HS-27A (cell line): Measurements from ENCODE around the gene BLOC1S3.

Experiments
- DNase-seq: peaks from one replicate; pipeline ENCODE4 v3.0.0-alpha.2; 2012; ENCODE audit warnings: low read depth, missing footprints

The BLOC1S3 gene

DNA sequence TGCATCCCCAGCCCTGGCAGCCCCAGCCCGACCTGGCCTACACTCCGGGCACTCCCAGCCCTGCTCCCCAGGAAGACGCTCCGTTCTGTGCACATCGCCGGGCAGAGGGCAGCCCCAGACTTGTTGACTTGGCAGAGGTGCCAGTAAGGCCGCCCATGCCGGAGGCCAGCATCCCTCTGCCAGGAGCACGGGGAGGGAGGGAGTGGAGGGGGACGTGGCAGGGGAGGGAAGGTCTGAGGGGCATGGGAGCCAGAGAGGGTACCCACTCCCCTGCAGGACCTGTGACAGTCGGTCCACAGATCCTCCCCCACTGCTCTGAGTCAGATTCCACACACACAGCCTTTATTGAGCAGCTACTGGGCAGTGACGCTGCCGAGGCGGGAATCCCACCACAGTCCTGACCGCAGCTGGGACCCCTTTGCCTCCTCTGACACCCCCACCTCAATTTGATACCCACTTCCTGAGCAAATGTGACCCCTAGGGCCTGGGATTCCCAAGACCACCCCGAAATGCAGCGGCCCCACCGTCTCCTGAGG is 15.9 kb upstream of the BLOC1S3 start:
- DNase-seq: no peak

- DNase-seq: no peak
Observed at GRCh38 chr19:45163156-45163555, 15.4 kb upstream of the BLOC1S3 start.

DNA sequence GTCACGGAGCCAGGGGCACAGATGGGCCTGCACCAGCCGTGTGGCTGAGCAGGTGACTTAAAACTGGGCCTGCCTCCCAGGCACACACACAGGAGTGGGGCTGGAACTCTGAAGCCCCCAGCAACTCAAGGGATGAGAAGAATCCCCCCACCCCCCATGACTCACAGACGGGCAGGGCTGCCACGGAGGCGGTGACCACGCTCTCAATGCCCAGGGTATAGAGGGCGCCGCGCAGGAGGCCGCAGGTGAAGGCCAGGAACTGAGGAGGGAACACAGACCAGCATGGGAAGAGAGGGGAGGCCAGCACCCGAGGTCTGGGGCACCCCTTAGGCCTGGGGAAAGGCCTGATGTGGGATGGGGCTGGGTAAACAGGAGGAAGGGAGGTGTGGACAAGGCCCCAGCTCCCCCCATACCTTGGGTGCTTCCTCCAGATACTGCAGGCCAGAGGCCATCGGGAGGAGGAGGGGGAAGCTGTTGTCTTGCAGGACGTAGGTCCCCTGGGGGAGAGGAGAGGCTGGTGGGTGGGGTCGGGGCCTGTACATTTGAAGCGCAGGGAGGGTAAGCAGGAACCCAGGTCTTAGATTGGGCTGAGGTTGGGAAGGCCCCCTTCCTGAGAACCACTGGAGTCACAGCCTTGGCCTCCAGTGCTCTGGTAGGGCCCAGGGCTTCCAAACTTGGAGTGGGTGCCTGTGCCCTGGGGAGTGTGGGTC is 14.7 kb upstream of the BLOC1S3 start:
- no peak for DNase-seq

GRCh38 chr19:45164577-45165335 is 13.8 kb upstream of the BLOC1S3 start:
- no peak for DNase-seq

GRCh38 chr19:45166723-45167252 is 11.8 kb upstream of the BLOC1S3 start:
- DNase-seq: no peak

DNA sequence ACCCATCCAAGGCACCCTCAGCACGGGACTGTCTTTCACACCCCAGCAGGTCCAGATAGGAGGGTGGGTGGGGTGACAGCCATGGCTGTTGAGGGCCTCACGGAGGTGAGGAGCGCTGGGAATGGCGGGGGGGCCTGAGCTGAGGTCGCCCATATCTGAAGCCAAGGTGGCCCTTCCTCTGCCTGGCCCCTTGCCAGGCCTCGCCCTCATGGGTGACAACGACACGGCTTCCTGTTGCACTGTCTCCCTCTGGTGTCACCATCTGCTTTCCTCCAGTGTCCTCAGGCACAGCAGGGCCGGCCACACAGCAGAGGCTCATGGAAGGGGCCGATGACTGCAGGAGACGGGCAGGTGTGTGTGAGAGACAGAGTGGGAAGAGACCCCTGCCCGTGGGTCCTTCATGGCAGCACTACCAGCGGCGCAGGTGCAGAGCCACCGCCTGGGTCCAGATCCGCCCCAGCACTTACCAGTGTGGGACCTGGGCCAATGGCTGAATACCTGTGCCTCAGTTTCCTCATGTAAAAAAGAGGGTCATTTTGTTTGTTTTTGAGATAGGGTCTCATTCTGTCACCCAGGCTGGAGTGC is 9.7 kb upstream of the BLOC1S3 start:
- no peak for DNase-seq

- no peak for DNase-seq
Observed at GRCh38 chr19:45169602-45170001, 9.0 kb upstream of the BLOC1S3 start.

DNA sequence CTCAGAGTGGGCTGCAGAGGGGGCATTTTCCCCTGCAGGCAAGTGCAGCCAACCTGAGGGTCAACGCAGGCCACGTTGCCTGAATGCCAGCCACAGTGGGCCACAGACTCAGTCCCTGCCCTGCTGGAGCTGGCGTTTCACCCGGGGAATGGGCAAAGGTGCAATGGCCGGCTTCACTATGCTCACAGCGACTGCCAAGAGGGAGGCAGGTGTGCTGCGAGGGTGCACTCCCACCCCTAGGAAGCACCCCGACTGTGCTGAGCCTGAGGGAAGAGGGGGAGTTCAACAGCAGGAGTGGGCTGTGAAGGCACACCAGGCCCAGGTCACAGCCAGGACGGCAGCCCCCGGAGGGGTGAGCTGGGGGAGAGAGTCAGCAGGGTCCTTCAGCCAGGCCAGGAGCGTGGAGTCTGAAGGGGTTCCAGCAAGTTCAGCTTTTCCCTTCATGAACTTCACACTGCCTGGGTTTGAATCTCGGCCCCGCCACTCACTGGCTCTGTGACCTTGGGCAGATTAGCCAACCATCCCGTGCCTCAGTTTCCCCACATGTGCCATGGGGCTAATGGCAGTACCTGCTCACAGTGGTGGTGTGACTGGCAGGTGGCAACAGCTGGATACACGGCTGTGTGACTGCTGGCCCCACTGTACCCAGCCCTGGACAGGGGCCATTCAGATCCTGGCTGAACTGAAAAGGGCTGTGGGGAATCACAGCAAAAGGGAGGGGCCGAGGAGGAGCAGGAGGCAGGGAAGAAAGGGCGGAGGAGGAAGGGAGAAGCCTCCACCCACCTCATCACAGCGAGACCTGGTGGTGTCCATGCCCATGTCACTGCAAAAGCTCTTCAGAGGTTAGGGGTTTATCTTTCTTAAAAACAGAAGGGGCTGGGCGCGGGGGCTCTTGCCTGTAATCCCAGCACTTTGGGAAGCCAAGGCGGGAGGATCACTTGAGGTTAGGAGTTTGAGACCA is 8.2 kb upstream of the BLOC1S3 start:
- no peak for DNase-seq

DNA sequence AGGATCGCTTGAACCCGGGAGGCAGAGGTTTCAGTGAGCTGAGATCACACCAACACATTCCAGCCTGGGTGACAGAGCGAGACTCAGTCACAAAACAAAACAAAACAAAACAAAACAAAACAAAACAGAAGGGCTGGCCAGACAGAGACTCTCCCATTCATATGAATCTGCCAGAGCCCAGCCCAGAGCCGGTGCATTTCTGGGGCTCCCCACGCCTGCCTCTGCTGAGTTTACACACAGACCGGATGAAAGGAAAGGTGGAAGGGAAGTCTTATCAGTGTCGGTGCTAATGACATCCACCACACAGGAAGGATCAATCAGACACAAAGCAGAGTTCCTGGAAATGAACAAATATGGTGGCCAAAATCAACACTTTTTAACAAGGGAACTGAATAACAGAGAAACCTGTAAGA is 7.4 kb upstream of the BLOC1S3 start:
- DNase-seq: no peak

DNA sequence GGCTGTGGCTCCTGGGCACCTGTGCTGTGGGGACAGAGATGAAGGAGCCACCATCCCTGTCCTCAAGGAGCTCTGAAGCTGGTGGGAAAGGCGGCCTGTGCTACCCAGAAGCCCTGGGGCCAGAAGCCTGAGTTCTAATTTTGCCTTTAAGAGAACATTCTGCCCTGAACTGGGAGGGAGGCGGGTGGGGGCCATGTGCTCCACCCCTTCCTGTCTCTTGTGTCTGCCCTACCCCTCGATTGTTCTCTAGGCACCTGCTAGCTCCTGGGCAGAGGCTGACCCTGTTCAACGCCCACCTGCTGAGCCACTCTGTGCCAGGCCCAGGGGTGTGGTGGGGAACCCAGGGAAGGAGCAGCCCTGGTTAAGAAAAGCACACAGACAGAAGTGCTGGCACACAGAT is 6.4 kb upstream of the BLOC1S3 start:
- DNase-seq: no peak

- no peak for DNase-seq
Observed at GRCh38 chr19:45172611-45173208, 5.9 kb upstream of the BLOC1S3 start.

- DNase-seq: no peak
Observed at GRCh38 chr19:45173816-45174215, 4.8 kb upstream of the BLOC1S3 start.

- no peak for DNase-seq
Observed at GRCh38 chr19:45175515-45176345, 2.9 kb upstream of the BLOC1S3 start.

DNA sequence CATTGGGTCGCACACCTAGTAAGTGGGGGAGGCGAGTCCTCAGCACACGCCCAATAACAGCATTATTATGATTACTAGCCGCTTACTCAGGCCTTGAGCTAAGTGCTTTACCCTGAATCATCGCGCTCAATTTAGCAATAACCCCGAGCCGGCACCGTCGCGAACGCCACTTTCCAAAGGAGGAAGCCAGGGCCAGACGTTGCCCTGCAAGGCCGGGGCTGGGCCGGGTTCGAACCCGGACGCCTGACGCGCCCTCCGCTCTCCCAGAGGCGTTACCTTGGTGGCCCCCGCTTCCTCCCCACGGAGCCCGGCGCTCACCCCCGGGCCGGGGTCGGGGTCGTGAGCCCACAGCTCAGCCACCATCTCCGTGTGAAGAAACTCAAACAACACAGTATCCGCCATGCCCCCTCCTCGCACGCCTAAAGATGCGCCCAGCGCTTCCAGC is 745 bp upstream of the BLOC1S3 start, which contains the start of gene TRAPPC6A:
TSS of gene TRAPPC6A (minus strand) at position 421 of the 445 bp plus-strand sequence. CDS start at position 402, 19 bp downstream.
- DNase-seq: peak; percentile 30

DNA sequence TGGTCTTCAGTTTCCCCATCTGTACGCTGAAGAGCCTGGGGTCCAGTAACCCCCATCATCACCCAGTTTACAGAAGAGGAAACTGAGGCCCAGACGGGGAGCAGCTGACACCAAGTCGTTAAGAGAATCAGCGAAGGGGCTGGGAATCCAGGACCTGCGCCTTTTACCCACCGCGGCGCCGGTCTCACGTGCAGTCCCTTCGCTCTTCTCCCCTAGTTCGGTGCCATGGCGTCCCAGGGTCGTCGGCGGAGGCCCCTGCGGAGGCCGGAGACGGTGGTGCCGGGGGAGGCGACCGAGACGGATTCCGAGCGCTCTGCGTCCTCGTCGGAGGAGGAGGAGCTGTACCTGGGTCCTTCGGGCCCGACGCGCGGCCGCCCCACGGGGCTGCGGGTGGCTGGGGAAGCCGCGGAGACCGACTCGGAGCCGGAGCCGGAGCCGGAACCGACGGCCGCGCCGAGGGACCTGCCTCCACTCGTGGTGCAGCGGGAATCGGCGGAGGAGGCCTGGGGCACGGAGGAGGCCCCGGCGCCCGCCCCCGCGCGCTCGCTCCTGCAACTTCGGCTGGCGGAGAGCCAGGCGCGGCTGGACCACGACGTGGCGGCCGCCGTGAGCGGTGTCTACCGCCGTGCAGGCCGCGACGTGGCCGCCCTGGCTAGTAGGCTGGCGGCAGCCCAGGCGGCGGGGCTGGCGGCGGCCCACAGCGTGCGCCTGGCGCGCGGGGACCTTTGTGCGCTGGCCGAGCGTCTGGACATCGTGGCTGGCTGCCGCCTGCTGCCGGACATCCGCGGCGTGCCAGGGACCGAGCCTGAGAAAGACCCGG is 698 bp downstream of the BLOC1S3 start:
- DNase-seq: no peak

- DNase-seq: no peak
Observed at GRCh38 chr19:45179892-45180370, 1.3 kb downstream of the BLOC1S3 start.

DNA sequence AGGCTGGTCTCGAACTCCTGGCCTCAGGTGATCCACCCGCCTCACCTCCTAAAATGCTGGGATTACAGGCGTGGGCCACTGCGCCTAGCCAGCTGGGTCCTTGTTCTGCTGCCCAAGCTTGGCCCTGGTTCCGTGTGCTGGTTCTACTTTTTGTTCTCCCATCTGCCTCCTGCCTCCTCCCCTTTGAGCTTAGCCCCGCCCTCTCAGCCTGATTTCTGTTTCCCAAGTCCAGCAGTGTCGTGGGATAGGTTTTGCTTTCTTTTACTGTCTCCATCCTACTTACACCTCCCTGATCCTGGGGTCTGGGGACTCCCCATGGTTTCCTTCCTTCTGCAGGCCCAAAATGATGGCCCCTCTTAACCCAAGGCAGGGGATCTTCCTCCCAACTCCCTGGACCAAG is 2.4 kb downstream of the BLOC1S3 start:
- no peak for DNase-seq

DNA sequence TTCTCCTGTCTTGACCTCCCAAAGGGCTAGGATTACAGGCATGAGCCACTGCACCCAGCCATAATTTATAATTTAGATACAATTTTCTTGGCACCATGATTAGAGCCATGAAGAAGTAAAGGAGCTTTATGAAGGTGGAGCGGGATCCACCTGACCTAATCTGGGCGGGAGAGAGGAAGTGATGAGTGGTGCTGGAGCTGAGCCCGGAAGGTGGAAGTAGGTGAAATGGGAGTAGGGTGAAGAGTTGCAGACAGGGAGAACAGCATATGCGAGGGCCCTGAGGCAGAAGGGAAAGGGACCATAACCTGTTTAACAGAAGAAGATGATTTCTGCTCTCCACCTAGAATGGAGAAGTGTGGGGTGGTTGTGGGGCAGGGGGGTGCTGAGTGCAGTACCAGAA is 4.2 kb downstream of the BLOC1S3 start:
- no peak for DNase-seq

GRCh38 chr19:45184115-45184514 is 5.5 kb downstream of the BLOC1S3 start:
- no peak for DNase-seq
